Right ventricle myocardium superior (tissue), 1 donor: ENCODE results near the gene REEP6. TPM values are rescaled to one million over a fixed set of nuclear protein-coding genes. Genes with fewer than 3 reads are reported as not detected.
"Not testable (repeated sequence)": the region's sequence is repeated elsewhere in the genome, so short reads cannot be mapped to it uniquely, and the experiment has no call there.

Source experiments
- ATAC-seq: fragments of 200-7000 bp; cut with Tn5 transposase; one replicate; pipeline ENCODE4 v1.9.1; 2020; ENCODE audit warnings: mild to moderate bottlenecking; ENCODE audit not compliant: poor library complexity
- DNase-seq: peaks from one replicate; pipeline ENCODE4 v3.0.0-alpha.2; 2020
- intact Hi-C: fragments of 100-400 bp; cut with DNase I; formaldehyde crosslinking; loops from one replicate; pipeline ENCODE4 v1.11.2; 2022
- total RNA-seq: library from RNA; stranded (reverse); fragmentation: NEBNext Ultra II Directional; extraction: Animal tissue kit (Norgen Biotek cat#: 25700); gene quantifications from one replicate; pipeline ENCODE4 v1.2.1, GENCODE V29; 2021
- donor health status: DM: no; HTN: yes; CAD: no; lungs with severe emphysema.

The REEP6 gene
- total RNA-seq, 1 donor from 2014 or later, result 1.1 TPM

DNA sequence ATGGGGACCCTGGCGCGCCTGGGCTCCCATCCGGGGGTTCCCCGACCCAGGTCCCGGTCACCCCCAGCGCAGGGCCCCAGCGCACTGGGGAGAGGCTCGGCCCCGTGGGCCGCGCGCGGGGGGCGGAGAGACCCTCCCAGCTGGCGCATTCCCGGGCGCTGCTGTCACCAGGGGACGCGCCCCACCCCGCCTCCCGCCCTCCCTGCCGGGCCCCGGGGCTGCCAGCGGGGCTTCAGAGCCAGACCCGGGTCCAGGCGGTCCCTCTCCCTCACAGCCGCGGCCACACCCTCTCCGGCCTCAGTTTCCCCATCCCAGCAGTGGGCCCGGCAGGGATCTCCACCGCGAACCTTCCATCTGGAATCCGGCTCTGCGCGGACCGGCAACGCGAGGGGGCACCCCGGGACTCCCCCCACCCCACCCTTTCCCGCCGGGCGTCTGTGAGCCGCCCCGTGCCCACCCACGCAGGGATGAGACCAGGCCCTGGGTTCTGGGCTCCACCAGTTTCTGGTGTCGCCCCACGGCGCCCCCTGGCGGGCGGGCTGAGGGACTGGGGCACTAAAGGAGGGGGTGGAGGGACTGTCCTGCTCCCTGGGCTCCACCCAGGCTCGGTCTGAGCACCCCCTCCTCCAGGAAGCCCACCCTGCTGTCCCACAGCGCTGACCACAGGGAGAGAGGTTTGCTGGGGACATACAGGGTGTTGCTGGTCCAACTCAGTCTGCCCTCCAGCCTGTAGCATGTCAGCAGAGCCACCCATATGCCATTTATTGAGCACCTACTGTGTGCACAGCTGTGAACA lies 22.7 kb downstream of the REEP6 start:
- DNase-seq, result peak; percentile 68
- peak; percentile 64 for ATAC-seq
- intact Hi-C loops, result no loop called here

DNA sequence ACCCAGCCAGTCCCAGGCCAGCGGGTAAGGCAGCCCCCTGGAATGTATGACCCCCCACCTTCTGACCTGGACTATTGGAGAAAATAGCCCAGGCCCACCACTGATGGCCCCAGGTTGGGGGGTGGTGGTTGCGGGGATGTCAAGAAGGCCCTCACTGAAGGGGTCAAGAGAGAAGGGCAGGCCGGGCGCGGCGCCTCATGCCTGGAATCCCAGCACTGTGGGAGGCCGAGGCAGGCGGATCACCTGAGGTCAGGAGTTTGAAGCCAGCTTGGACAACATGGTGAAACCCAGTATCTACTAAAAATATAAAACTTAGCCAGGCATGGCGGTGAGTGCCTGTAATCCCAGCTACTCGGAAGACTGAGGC lies 23.3 kb downstream of the REEP6 start:
- DNase-seq (no peak), ATAC-seq (no peak)
- intact Hi-C loops, result no loop called here

DNA sequence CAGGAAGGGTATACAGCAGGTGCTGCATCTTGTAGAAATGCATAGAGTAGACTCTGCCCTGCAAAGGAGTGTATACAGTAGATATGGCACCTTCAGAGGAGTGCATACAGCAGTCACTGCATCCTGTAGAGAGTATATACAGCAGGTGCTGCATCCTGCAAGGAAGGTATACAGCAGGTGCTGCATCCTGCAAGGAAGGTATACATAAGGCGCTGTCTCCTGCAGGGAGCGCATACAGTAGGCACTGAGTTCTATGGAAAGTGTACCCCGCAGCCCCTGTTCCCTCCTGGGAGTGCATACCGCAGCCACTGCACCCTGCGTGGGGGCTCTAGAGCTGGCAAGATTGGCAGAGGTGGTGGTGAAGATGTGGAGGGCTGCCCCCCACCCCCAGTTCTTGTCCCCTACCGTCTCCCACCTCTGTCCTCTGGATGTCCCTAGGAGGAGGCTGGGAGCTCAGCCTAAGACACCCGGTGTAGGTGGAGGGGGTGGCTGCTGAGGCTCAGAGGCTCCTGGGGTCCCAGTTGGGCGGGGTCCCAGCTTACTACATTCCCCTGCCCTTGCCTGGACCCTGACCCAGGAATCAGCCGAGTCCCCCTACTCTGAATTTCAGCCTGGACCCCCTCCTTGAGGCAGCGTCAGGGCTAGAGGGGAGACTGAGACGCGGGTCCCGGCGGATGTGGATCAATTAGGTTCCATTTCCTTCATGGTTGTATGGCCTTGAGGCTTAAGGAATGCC lies 24.2 kb downstream of the REEP6 start:
- intact Hi-C loops, result no loop called here

DNA sequence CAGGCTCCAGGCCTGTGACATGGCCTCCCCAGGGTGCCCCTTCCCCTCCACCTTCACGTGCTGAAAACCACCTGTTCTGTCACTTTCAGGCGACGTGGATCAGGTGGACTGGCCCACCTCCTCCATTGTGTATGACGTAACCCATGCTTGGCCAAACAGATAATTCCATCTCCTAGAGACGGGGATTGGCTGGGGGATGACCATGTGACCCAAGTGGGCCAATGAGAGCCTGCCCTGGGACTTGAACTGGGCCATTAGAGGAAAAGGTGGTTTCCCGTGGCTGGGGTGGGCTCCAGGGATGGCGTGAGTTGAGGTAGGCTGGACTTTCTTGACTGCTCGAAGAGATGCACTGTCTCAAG lies 25.4 kb downstream of the REEP6 start:
- no peak for DNase-seq
- intact Hi-C loops, result no loop called here
- no peak for ATAC-seq

More for the DNA sequence above, 24.2 kb downstream of the REEP6 start:
- no peak for ATAC-seq
- no peak for DNase-seq

DNA sequence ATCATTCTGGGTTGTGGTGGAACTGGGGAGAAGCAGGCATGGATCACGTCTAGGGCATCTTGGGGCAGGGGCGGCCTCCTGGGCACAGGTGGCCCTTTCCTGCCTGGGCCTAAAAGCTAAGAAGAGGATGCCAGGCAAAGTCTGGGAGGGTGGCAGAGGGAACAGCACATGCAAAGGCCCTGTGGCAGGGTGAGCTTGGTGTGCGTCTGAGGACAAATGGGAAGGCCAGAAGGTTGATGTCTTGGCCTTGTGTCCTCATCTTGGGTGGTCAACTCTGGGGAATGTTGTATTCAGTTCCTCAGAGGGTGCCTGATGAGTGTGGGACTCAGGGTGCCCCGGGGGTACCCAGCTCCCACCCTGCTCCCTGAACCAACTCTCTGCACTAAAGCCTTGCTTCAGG lies 27.5 kb downstream of the REEP6 start:
- ATAC-seq, result no peak

DNA sequence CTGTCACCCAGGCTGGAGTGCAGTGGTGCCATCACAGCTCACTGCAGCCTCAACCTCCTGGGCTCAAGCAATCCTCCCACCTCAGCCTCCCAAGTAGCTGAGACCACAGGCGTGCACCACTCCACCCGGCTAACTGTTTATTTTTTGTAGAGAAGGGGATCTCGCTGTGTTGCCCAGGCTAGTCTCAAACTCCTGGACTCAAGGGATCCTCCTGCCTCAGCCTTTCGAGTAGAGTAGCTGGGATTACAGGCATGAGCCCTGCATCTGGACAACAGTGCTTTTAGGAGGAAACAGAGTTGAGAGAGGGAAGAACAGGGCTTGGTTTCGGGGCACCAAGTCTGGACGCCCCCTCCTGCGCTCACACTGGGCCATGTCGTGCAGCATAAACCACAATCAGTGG lies 28.8 kb downstream of the REEP6 start:
- DNase-seq, intact Hi-C loops, ATAC-seq: not testable (repeated sequence)

More for the DNA sequence above, 27.5 kb downstream of the REEP6 start:
- no peak for DNase-seq
- intact Hi-C loops, result no loop called here

DNA sequence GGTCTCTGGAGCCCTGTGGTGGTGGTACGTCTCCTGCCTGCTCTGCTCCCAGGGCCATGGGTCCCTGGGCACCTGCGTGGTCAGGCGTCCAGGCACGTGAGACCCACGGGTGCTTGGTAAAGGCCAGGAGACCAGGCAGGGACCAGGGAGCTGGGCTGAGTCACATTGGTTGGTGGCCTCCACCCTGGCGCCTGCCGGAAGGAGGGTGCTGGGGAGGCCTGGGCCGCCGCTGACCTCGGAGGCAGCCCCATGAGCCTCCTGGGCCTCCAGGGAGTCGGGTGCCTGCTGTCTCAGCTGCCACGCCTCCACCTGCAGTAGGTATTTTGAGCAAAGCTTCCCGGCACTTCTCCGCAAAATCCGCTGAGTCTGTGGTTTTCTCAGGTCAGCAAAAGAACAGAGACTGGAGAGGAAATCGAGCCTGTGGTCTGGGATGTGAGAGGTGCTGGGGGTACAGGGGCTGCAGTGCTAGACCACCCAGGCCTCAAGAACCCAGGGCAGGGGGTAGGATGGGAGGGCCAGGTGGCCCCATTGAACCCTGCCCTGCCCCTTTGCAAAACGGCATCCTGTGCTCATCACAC lies 29.3 kb downstream of the REEP6 start:
- intact Hi-C loops, result no loop called here

DNA sequence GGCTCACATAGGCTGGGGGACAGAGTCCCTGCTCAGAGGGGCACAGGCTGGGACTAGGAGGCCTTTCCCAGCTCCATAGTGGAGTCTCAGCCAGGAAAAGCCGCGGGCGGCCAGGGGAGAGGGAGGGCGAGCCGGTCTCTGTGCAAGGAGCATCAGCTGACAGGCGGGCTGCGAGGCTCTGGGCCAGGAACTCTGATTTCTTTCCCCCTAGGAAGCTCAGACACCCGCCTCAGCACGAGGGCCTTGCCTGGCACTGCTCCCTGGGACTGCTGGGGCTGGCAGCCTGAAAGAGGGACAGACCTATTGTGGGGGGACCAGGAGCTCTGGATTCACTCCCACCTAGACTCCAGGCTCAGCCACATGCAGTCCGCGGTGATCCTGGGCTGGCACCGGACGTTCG lies 30.7 kb downstream of the REEP6 start:
- ATAC-seq (peak; percentile 66), DNase-seq (no peak)
- intact Hi-C loops, result no loop called here

More for the DNA sequence above, 29.3 kb downstream of the REEP6 start:
- no peak for ATAC-seq
- no peak for DNase-seq

DNA sequence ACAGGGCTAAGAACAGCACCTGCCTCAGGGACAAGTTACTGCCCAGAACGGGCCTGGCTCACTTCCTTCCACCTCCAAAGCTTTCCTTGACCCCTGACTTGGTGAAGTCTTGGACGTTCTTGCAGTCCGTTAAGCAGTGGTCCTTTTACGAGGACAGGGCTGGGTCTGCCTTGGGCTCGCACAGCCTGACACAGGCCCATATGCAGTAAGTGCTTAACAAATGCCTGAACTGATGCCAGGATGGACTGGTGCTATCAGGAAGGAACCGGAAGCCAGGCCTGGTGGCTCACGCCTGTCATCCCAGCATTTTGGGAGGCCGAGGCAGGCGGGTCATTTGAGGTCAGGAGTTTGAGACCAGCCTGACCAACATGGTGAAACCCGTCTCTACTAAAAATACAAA lies 31.1 kb downstream of the REEP6 start:
- ATAC-seq, result no peak
- no peak for DNase-seq
- intact Hi-C loops, result no loop called here

DNA sequence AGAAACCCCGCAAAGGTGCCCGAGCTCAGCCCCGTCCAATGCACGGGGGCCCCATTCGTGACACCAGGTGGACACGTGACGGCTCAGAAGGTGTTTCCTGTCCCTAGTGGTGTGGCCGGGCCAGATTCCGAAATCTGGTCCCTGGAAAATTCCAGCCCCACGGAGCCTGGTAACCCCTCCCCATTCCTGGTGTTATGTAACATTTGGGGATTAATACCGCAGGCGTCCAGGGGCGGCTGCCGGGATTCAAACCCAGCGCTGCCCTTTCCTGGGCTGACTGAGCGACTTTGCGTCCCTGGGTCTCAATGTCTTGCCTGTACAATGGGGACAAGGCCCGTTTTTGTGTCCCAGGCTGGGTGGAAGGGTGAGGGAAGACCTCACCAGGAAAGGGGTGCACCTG lies 31.9 kb downstream of the REEP6 start:
- no peak for ATAC-seq
- intact Hi-C loops, result no loop called here
- DNase-seq, result no peak

DNA sequence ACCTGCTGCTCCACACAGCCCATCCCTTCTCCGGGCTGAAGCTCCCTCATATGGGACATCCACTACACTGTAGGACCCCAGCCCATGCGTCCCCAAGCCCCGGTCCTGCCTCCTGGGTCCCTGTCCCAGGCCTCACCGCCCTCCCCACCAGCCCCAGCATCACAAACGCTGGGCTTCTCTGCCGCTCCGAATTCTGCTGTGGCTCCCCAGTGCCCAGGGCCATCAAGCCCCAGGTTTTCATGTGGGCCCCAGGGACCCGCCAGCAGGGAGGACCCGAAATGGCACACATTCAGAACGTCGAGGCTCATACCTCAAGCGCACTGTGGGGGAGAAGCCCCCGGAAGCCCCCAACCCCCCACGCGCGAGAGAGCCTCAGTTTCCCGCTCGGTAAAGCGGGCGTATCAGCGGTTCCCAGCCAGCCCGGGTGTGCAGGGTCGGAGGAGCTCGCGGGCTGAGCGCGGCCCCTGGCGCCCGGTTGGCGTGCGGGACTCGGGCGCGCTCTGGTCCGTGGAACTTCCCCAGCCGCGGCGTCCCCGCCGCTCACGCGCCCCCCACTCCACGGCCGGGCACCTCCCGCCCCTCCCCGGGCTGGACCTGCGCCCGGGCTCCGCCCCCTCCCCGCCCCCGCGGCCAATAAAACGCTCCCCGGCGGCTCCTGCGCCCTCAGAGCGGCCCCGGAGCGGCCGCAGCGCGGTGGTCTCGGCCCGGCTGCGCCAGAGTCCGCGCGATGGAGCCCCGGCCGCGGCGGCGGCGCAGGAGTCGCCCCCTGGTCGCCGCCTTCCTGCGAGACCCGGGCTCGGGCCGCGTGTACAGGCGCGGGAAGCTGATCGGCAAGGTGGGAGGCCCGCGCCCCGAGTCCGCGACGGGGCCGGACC lies 32.7 kb downstream of the REEP6 start, which contains the start of gene PLK5:
Gene PLK5 (plus strand): TSS at position 666 of the 875 bp plus-strand sequence. CDS start 2,920 bp downstream, outside the sequence.
- intact Hi-C loops, result no loop called here
- DNase-seq, result no peak
- ATAC-seq, result peak; percentile 21

DNA sequence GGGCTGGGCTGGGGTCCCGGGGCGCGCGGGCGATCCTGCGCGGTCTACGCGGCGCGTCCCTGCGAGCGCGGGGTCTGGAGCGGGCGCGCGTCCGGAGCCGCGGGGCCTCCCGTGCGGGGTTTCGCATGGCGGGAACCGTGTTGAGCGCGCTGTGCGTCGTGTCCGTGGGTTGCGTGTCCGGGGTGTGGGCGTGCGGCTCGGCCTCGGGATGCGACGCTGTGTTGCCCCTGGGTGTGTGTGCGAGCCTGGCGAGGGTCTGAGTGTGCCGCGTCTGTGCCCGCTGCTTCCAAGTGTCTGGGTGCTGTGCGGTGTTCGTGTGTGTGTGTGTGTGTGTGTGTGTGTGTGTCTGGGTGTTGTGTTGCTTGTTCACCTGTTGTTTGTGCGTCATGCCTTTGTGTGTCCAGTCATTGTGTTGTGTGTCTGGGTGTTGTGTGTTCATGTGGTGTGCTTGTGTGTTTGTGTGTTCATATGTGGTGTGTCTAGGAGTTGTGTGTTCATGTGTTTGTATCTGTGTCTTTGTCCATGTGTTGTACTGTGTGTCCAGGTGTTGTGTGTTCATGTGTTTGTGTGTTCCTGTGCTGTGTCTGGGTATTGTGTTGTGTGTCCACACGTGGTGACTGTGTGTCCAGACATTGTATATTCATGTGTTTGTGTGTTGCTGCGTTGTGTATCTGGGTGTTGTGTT lies 33.4 kb downstream of the REEP6 start:
- intact Hi-C loops, result no loop called here

DNA sequence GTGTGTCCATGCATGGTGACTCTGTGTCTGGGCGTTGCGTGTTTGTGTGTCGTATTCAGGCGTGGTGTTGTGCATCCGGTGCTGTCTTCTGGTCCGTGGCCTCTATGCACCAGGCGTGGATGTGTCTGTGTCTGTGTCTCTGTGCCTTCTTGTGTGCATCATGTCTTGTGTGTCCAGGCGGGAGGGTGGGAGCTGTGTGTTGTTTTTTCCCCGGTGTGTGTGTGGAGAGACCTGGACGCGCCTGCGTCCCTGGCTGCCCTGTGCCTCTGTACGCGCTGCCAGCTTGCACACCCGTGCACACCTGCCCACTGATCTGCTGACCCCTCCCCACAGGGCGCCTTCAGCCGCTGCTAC lies 34.0 kb downstream of the REEP6 start:
- ATAC-seq (no peak), DNase-seq (no peak)
- intact Hi-C loops, result no loop called here

More for the DNA sequence above, 33.4 kb downstream of the REEP6 start:
- ATAC-seq (no peak), DNase-seq (no peak)

DNA sequence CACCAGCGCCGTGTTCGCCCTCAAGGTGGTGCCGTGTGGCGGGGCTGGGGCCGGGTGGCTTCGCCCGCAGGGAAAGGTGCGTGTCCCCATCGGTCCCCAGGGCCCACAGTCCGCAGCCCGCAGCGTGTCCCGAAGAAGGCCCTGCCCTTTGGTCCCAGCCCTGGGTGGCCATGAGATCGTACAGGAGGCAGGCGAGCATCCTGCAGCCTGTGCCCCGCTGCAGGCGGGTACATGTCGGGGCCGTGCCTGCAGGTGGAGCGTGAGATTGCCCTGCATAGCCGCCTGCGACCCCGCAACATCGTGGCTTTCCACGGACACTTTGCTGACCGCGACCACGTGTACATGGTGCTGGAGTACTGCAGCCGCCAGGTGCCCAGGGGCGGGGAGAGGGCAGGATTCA lies 34.4 kb downstream of the REEP6 start:
- DNase-seq (no peak), ATAC-seq (no peak)
- intact Hi-C loops, result no loop called here

DNA sequence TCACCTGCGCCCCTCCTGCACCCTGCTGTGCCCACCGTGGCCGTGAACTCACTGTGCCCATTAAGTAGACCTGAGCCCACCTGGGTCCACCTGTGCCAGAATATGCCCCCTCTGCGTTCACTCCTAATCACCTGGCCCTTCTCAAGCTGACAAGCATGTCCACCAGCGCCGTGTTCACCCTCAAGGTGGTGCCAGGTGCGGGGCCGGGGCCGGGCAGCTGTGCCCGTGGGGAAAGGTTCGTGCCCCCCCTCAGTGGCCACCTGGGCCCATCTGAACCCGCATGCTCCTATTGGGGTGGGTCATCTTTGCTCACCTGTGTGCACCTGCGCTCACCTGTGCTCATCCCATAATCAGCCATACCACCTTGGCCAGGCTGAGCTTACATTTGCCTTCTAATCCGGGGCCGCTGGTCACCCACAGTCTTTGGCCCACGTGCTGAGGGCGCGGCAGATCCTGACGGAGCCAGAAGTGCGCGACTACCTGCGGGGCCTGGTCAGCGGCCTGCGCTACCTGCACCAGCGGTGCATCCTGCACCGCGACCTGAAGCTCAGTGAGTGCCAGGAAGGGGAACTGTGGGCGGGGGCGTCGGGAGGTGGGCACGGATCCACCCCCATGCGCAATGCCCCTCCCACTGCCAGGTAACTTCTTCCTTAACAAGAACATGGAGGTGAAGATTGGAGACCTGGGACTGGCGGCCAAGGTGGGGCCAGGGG lies 35.2 kb downstream of the REEP6 start:
- intact Hi-C loops, result no loop called here
- DNase-seq (no peak), ATAC-seq (no peak)

DNA sequence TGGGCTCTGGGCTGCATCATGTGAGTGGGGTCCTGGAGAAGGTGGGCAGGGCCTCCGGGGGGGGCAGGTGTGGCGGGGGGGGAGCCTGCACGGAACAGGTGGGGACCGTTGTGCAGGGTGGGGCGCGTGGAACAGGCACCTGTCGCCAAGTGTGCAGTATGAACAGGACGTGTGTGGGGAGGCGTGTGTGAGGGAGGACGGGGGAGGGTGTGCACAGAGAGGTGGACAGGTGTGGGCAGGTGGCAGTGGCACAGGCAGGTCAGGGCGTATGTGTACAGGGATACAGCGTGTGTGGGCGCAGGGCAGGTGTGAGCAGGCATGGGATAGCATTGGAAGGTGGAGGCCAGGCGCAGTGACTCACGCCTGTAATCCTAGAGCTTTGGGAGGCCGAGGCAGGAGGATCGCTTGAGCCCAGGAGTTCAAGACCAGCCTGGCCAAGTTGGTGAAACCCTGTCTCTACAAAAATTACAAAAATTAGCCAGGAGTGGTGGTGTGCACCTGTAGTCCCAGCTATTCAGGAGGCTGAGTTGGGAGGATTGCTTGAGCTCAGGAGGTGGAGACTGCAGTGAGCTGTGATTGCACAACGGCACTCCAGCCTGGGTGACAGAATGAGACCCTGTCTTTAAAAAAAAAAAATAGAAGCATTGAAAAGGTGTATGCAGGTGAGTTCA lies 36.1 kb downstream of the REEP6 start:
- no peak for ATAC-seq
- intact Hi-C loops, result no loop called here
- no peak for DNase-seq

DNA sequence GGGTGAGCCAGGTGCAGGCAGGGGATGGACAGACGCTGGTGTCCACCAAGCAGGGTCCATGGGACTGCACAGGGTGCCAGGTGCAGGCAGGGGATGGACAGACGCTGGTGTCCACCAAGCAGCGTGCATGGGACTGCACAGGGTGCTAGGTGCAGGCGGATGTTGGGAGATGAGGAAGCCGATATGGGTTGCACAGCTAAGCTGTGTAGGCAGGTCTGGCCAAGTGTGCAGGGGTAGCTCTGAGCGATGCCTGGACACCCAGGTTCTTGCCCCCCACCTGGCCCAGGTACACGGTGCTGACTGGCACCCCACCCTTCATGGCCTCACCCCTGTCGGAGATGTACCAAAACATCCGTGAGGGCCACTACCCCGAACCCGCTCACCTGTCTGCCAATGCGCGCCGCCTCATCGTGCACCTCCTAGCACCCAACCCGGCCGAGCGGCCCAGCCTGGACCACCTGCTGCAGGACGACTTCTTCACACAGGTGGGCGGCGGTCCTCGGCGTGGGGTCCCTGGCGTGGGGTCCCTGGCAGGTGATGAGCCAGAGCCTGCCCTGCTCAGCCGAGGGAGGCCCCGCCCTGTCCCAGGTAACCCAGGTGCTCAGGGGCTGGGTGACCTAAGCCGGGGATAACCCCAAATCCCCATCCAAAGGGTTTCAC lies 36.8 kb downstream of the REEP6 start:
- DNase-seq (no peak), ATAC-seq (no peak)
- intact Hi-C loops, result no loop called here
